Measurements from ENCODE around the gene SGO2.
A peak's percentile ranks its signal among the peaks of the same experiment; 100 is the strongest.

SGO2 gene

GRCh38 chr2:200585340-200585729, 59.3 kb downstream of the SGO2 start:
- Histone ChIP-seq H3K4me3 (ENCODE audit: low read depth, low read length) (peak overlapping the region; percentile 1; the same call in 1 of the 2 replicates), H3K27ac (ENCODE audit: extremely low read depth, low read depth, low read length) (no peak overlapping the region), H3K36me3 (ENCODE audit: control insufficient read depth in 2 of 2, insufficient read depth in 1 of 2, low read length in 2 of 2) (peaks cover 0 to 4% of the 10 kb centered on the region in 2 experiments; a peak in 1 of 3 replicates), H3K9me3 (ENCODE audit: control insufficient read depth, insufficient read depth, low read depth, low read length) (no peaks in the 10 kb centered on the region), H3K4me1 (ENCODE audit: control insufficient read depth, insufficient read depth, low read length) (no peaks in the 10 kb centered on the region)
- TF ChIP-seq ZNF132 (tag by site-specific recombination; IDR thresholded peaks at IDR 0.05; ENCODE audit: borderline replicate concordance): no peak
- no peak for TF ChIP-seq ZNF18 (tag by site-specific recombination; IDR thresholded peaks at IDR 0.05)
- TF ChIP-seq, protein P1, sequence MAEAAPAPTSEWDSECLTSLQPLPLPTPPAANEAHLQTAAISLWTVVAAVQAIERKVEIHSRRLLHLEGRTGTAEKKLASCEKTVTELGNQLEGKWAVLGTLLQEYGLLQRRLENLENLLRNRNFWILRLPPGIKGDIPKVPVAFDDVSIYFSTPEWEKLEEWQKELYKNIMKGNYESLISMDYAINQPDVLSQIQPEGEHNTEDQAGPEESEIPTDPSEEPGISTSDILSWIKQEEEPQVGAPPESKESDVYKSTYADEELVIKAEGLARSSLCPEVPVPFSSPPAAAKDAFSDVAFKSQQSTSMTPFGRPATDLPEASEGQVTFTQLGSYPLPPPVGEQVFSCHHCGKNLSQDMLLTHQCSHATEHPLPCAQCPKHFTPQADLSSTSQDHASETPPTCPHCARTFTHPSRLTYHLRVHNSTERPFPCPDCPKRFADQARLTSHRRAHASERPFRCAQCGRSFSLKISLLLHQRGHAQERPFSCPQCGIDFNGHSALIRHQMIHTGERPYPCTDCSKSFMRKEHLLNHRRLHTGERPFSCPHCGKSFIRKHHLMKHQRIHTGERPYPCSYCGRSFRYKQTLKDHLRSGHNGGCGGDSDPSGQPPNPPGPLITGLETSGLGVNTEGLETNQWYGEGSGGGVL (tag by site-specific recombination; IDR thresholded peaks at IDR 0.05): no peak
- TF ChIP-seq MZF1 (tag by site-specific recombination; IDR thresholded peaks at IDR 0.05; ENCODE audit: borderline replicate concordance): no peak
- no peak for TF ChIP-seq SALL2 (tag by site-specific recombination; IDR thresholded peaks at IDR 0.05; ENCODE audit: borderline replicate concordance)
- TF ChIP-seq ZNF324 (tag by site-specific recombination; IDR thresholded peaks at IDR 0.05): no peak
- TF ChIP-seq, protein P2, sequence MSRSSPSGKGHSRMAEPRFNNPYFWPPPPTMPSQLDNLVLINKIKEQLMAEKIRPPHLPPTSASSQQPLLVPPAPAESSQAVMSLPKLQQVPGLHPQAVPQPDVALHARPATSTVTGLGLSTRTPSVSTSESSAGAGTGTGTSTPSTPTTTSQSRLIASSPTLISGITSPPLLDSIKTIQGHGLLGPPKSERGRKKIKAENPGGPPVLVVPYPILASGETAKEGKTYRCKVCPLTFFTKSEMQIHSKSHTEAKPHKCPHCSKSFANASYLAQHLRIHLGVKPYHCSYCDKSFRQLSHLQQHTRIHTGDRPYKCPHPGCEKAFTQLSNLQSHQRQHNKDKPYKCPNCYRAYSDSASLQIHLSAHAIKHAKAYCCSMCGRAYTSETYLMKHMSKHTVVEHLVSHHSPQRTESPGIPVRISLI (tag by site-specific recombination; IDR thresholded peaks at IDR 0.05): no peak
- no peak for TF ChIP-seq ZNF274 (IDR thresholded peaks at IDR 0.05; ENCODE audit: low read length)
- no peak for TF ChIP-seq ZNF274 (tag by site-specific recombination; IDR thresholded peaks at IDR 0.05; ENCODE audit: borderline replicate concordance)
- no peak for TF ChIP-seq ZNF837 (tag by site-specific recombination; IDR thresholded peaks at IDR 0.05)
- TF ChIP-seq, protein P3, sequence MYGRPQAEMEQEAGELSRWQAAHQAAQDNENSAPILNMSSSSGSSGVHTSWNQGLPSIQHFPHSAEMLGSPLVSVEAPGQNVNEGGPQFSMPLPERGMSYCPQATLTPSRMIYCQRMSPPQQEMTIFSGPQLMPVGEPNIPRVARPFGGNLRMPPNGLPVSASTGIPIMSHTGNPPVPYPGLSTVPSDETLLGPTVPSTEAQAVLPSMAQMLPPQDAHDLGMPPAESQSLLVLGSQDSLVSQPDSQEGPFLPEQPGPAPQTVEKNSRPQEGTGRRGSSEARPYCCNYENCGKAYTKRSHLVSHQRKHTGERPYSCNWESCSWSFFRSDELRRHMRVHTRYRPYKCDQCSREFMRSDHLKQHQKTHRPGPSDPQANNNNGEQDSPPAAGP (tag by site-specific recombination; IDR thresholded peaks at IDR 0.05): no peak
- no peak for TF ChIP-seq ZNF513 (tag by site-specific recombination; IDR thresholded peaks at IDR 0.05)
- TF ChIP-seq MYNN (tag by site-specific recombination; IDR thresholded peaks at IDR 0.05; ENCODE audit: borderline replicate concordance): no peak
- no peak for TF ChIP-seq REPIN1 (tag by site-specific recombination; IDR thresholded peaks at IDR 0.05; ENCODE audit: low read depth)
- TF ChIP-seq ZNF473 (tag by site-specific recombination; IDR thresholded peaks at IDR 0.05): no peak
- TF ChIP-seq ZEB2 (tag by site-specific recombination; IDR thresholded peaks at IDR 0.05): no peak
- TF ChIP-seq, protein P4, sequence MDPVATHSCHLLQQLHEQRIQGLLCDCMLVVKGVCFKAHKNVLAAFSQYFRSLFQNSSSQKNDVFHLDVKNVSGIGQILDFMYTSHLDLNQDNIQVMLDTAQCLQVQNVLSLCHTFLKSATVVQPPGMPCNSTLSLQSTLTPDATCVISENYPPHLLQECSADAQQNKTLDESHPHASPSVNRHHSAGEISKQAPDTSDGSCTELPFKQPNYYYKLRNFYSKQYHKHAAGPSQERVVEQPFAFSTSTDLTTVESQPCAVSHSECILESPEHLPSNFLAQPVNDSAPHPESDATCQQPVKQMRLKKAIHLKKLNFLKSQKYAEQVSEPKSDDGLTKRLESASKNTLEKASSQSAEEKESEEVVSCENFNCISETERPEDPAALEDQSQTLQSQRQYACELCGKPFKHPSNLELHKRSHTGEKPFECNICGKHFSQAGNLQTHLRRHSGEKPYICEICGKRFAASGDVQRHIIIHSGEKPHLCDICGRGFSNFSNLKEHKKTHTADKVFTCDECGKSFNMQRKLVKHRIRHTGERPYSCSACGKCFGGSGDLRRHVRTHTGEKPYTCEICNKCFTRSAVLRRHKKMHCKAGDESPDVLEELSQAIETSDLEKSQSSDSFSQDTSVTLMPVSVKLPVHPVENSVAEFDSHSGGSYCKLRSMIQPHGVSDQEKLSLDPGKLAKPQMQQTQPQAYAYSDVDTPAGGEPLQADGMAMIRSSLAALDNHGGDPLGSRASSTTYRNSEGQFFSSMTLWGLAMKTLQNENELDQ (tag by site-specific recombination; IDR thresholded peaks at IDR 0.05; ENCODE audit: low read depth): no peak
- TF ChIP-seq SCRT1 (tag by site-specific recombination; IDR thresholded peaks at IDR 0.05; ENCODE audit: borderline replicate concordance): no peak
- CTCF ChIA-PET: interaction anchor here (0.5 to 1.6 kb wide), 4 partner anchors 9 to 80 kb away, joined by 3 to 4 read pairs (median 3); no protein-coding TSS in a partner anchor
- POLR2A ChIA-PET: no interaction called here
